ENCODE results near the gene YDJC.

- no peak for TF ChIP-seq MYC (IDR thresholded peaks at IDR 0.05; ENCODE audit: low read depth, low read length)
- TF ChIP-seq CTCF (IDR thresholded peaks at IDR 0.05; ENCODE audit: low read depth, low read length), result no peak
Observed at GRCh38 chr22:21623648-21623970, 6.2 kb downstream of the YDJC start.
